KMS-11 (cell line): ENCODE data around the gene CBFA2T3.
A peak's percentile ranks its signal among the peaks of the same experiment; 100 is the strongest.
"Not testable (repeated sequence)": the region's sequence is repeated elsewhere in the genome, so short reads cannot be mapped to it uniquely, and the experiment has no call there.

Experiments used
- H2AFZ ChIP-seq: fragments of 200-600 bp; sonication (generic); 2 replicates; pipeline ENCODE4 v1.6.1; 2016; ENCODE audit warnings: antibody characterized with exemption, mixed run types, low read depth
- H3K27ac ChIP-seq: fragments of 200-600 bp; sonication (generic); 2 replicates; pipeline ENCODE4 v1.6.1; 2016; ENCODE audit warnings: mild to moderate bottlenecking, mixed run types
- H3K27me3 ChIP-seq: fragments of 200-600 bp; sonication (generic); 2 replicates; pipeline ENCODE4 v1.6.1; 2017; ENCODE audit warnings: mild to moderate bottlenecking, low read depth, mixed run types, moderate library complexity; ENCODE audit not compliant: insufficient read depth
- H3K36me3 ChIP-seq: fragments of 200-600 bp; sonication (generic); 2 replicates; pipeline ENCODE4 v1.6.1; 2017; ENCODE audit warnings: mild to moderate bottlenecking, mixed run types; ENCODE audit not compliant: insufficient read depth
- H3K4me1 ChIP-seq: fragments of 200-600 bp; sonication (generic); 2 replicates; pipeline ENCODE4 v1.6.1; 2016; ENCODE audit warnings: mild to moderate bottlenecking, low read depth, mixed run types; ENCODE audit not compliant: poor library complexity, severe bottlenecking
- H3K4me2 ChIP-seq: fragments of 200-600 bp; sonication (generic); 2 replicates; pipeline ENCODE4 v1.7.0; 2016; ENCODE audit warnings: mild to moderate bottlenecking, mixed run types
- H3K4me3 ChIP-seq: fragments of 200-600 bp; sonication (generic); IDR thresholded peaks from 2 replicates; pipeline ENCODE4 v1.6.1; 2017; ENCODE audit warnings: low read depth, low read length, mixed read lengths; ENCODE audit not compliant: insufficient read depth
- H3K79me2 ChIP-seq: fragments of 200-600 bp; sonication (generic); 2 replicates; pipeline ENCODE4 v1.6.1; 2016; ENCODE audit warnings: low read depth, mixed run types; ENCODE audit not compliant: insufficient read depth
- H3K9ac ChIP-seq: fragments of 200-600 bp; sonication (generic); 2 replicates; pipeline ENCODE4 v1.6.1; 2016; ENCODE audit warnings: mild to moderate bottlenecking, mixed run types
- H4K20me1 ChIP-seq: fragments of 200-600 bp; sonication (generic); 2 replicates; pipeline ENCODE4 v1.6.1; 2016; ENCODE audit warnings: mild to moderate bottlenecking, mixed run types; ENCODE audit not compliant: insufficient read depth
- TF ChIP-seq, protein P1 (sequence below): fragments of 200-600 bp; sonication (generic); conservative IDR thresholded peaks from 2 replicates; pipeline ENCODE4 v1.6.1; 2017; ENCODE audit warnings: low read depth, mild to moderate bottlenecking, antibody characterized with exemption, low read length, moderate library complexity, mixed read lengths

The CBFA2T3 gene

DNA sequence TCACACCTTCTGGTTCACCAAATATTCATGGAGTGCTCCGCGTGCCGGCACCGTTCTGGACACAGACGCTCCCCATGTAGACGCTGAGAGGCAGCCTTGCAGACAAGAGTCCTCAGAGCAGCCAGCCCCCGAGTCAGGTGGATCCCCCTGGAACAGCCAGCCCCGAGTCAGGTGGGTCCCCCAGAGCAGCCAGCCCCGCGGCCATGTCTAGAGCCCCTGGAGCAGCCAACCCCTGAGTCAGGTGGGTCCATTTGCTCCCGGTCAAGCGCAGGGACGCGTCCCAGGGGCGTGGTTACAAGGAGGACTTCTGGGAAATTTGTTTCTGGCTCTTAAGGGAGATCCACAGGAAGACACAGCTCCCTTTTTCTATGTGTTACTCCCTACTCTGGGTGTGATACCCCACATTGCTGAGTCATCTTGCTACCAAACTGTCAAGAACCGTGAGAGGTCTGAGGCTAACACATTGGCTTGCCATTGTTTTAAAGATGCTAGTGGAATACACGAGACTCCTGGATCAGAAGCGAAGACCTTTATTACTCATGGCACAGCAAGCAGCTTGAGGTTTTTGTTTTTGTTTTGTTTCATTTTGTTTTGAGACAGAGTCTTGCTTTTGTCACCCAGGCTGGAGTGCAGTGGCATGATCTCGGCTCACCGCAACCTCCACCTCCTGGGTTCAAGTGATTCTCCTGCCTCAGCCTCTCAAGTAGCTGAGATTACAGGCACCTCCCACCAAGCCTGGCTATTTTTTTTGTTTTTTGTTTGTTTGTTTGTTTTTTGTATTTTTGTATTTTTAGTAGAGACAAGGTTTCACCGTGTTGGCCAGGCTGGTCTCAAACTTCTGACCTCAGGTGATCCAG lies 43.3 kb upstream of the CBFA2T3 start:
- H3K27ac ChIP-seq = no peak overlapping the region
- H2AFZ ChIP-seq = no peak overlapping the region
- H3K4me1 ChIP-seq = peaks cover 6% of the 10 kb centered on the region
- no peaks in the 10 kb centered on the region for H3K36me3 ChIP-seq
- H3K4me2 ChIP-seq = peak overlapping the region; percentile 27; the same call in 1 of the 2 replicates
- H4K20me1 ChIP-seq = no peaks in the 10 kb centered on the region
- peaks cover 87% of the 10 kb centered on the region for H3K27me3 ChIP-seq
- no peak overlapping the region for H3K4me3 ChIP-seq
- no peaks in the 10 kb centered on the region for H3K79me2 ChIP-seq
- TF ChIP-seq, protein P1, sequence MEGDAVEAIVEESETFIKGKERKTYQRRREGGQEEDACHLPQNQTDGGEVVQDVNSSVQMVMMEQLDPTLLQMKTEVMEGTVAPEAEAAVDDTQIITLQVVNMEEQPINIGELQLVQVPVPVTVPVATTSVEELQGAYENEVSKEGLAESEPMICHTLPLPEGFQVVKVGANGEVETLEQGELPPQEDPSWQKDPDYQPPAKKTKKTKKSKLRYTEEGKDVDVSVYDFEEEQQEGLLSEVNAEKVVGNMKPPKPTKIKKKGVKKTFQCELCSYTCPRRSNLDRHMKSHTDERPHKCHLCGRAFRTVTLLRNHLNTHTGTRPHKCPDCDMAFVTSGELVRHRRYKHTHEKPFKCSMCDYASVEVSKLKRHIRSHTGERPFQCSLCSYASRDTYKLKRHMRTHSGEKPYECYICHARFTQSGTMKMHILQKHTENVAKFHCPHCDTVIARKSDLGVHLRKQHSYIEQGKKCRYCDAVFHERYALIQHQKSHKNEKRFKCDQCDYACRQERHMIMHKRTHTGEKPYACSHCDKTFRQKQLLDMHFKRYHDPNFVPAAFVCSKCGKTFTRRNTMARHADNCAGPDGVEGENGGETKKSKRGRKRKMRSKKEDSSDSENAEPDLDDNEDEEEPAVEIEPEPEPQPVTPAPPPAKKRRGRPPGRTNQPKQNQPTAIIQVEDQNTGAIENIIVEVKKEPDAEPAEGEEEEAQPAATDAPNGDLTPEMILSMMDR = no peak
- H3K9ac ChIP-seq = no peak overlapping the region

- TF ChIP-seq, protein P1 = no peak
- Histone ChIP-seq H3K36me3 (no peaks in the 10 kb centered on the region), H3K27ac (no peak overlapping the region), H3K9ac (no peak overlapping the region), H3K4me2 (no peak overlapping the region), H4K20me1 (no peaks in the 10 kb centered on the region), H3K79me2 (no peaks in the 10 kb centered on the region), H3K4me1 (peaks cover 6% of the 10 kb centered on the region), H2AFZ (no peak overlapping the region), H3K4me3 (no peak overlapping the region), H3K27me3 (peaks cover 84% of the 10 kb centered on the region)
Observed at GRCh38 chr16:89019511-89019910, 42.5 kb upstream of the CBFA2T3 start.

GRCh38 chr16:89018282-89019158 lies 41.5 kb upstream of the CBFA2T3 start:
- H3K4me2 ChIP-seq = no peak overlapping the region
- H3K4me3 ChIP-seq = no peak overlapping the region

GRCh38 chr16:89017543-89018281 lies 40.7 kb upstream of the CBFA2T3 start:
- H3K79me2 ChIP-seq = no peaks in the 10 kb centered on the region
- H3K9ac ChIP-seq = no peak overlapping the region
- peaks cover 6% of the 10 kb centered on the region for H3K4me1 ChIP-seq
- H3K36me3 ChIP-seq = no peaks in the 10 kb centered on the region
- H2AFZ ChIP-seq = no peak overlapping the region
- no peak overlapping the region for H3K27ac ChIP-seq
- TF ChIP-seq, protein P1 = no peak
- no peak overlapping the region for H3K4me2 ChIP-seq
- no peaks in the 10 kb centered on the region for H4K20me1 ChIP-seq
- H3K27me3 ChIP-seq = peaks cover 84% of the 10 kb centered on the region
- no peak overlapping the region for H3K4me3 ChIP-seq

More at GRCh38 chr16:89018282-89019158, 41.5 kb upstream of the CBFA2T3 start:
- Histone ChIP-seq H3K36me3 (no peaks in the 10 kb centered on the region), H3K9ac (no peak overlapping the region), H2AFZ (no peak overlapping the region), H4K20me1 (no peaks in the 10 kb centered on the region), H3K79me2 (no peaks in the 10 kb centered on the region), H3K27ac (no peak overlapping the region), H3K4me1 (peaks cover 6% of the 10 kb centered on the region), H3K27me3 (peaks cover 81% of the 10 kb centered on the region)
- TF ChIP-seq, protein P1 = no peak

DNA sequence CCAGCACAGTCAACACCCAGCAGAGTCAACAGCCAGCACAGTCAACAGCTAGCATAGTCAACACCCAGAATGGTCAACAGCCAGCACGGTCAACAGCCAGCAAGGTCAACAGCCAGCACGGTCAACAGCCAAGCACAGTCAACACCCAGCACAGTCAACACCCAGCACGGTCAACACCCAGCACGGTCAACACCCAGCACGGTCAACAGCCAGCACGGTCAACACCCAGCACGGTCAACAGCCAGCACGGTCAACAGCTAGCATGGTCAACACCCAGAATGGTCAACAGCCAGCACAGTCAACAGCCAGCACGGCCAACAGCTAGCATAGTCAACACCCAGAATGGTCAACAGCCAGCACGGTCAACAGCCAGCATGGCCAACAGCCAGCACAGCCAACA lies 39.6 kb upstream of the CBFA2T3 start:
- H3K4me3 ChIP-seq, H3K79me2 ChIP-seq, H3K9ac ChIP-seq, H4K20me1 ChIP-seq, H3K36me3 ChIP-seq, H2AFZ ChIP-seq, H3K27ac ChIP-seq, H3K4me1 ChIP-seq, H3K4me2 ChIP-seq: not testable (repeated sequence)
- H3K27me3 ChIP-seq = peaks cover 74% of the 10 kb centered on the region
